ENCODE results near the gene LIFR. TPM values are rescaled to one million over a fixed set of nuclear protein-coding genes. Genes with fewer than 3 reads are reported as not detected.

LIFR gene
- total RNA-seq, 1 experiment from 2014 or later: 7.8 TPM

DNA sequence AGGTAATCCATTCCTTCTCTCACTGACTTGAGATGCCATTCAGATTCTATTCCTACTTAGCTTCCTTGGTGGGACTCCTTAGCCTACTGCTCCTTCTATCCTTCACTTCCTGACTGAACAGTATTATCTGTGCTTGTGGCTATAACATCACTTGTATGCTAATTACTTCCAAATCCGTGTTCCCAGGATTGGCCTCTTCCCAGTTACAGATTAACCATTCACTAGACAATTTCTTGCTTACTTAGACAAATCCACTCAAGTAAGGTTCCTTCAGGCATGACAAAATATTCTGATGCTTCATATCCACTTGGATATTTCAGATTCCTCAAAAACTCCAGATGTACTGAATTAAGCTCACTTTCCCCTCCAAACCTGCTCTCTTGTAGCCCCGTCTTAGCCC is 18.3 kb downstream of the LIFR start:
- H3K4me1 Mint-ChIP-seq: peaks cover 16 to 29% of the 10 kb centered on the region in 2 experiments
- no peak for DNase-seq
- no peak overlapping the region for H3K27ac Mint-ChIP-seq
- Histone ChIP-seq H3K56ac (ENCODE audit: insufficient read length, low read depth, low read length) (no peak overlapping the region), H3K27ac (ENCODE audit: insufficient read length, low read depth, low read length) (no peak overlapping the region), H2BK120ac (ENCODE audit: low read depth, low read length, poor library complexity, severe bottlenecking) (no peak overlapping the region), H3K79me2 (ENCODE audit: insufficient read depth, low read length) (peaks cover 3% of the 10 kb centered on the region; the same call in 1 of the 2 replicates), H2AK5ac (ENCODE audit: insufficient read length, low read length) (no peak overlapping the region), H4K8ac (replicated peaks; ENCODE audit: insufficient read length, low read depth, low read length) (no peak overlapping the region), H3K9ac (ENCODE audit: extremely low read depth, insufficient read length, low read length) (no peak overlapping the region), H3K23me2 (ENCODE audit: insufficient read length, low read depth, low read length, poor library complexity, severe bottlenecking) (no peaks in the 10 kb centered on the region), H4K5ac (ENCODE audit: insufficient read length, low read depth, low read length) (no peak overlapping the region), H2BK5ac (ENCODE audit: insufficient read length, low read length) (no peak overlapping the region), H4K91ac (ENCODE audit: insufficient read length, low read depth, low read length) (no peak overlapping the region), H3K79me1 (ENCODE audit: insufficient read depth, low read depth, low read length, poor library complexity, severe bottlenecking) (peaks cover 3% of the 10 kb centered on the region), H2BK12ac (ENCODE audit: insufficient read length, low read depth, low read length) (no peak overlapping the region), H3K4me1 (ENCODE audit: insufficient read depth, low read length) (peaks cover 2% of the 10 kb centered on the region; the same call in 1 of the 2 replicates), H3K4me2 (ENCODE audit: insufficient read depth, insufficient read length, low read length) (no peak overlapping the region), H3T11ph (ENCODE audit: low read length) (no peak overlapping the region), H2AFZ (ENCODE audit: low read length) (no peak overlapping the region), H3K23ac (ENCODE audit: insufficient read length, low read depth, low read length) (no peak overlapping the region), H3K14ac (ENCODE audit: insufficient read depth, low read length) (no peak overlapping the region), H3K9me3 (ENCODE audit: control insufficient read depth, low read depth, low read length) (no peaks in the 10 kb centered on the region), H3K4ac (ENCODE audit: low read depth, low read length) (no peak overlapping the region), H2BK20ac (ENCODE audit: low read depth, low read length, poor library complexity, severe bottlenecking) (no peak overlapping the region), H2BK15ac (ENCODE audit: low read depth, low read length) (no peak overlapping the region), H3K18ac (ENCODE audit: insufficient read length, low read depth, low read length) (no peak overlapping the region), H4K20me1 (ENCODE audit: control insufficient read depth, insufficient read depth, insufficient read length) (no peaks in the 10 kb centered on the region), H3K27me3 (ENCODE audit: insufficient read depth, low read length) (no peaks in the 10 kb centered on the region)
- H3K36me3 Mint-ChIP-seq (ENCODE audit: insufficient read depth in 1 of 3, low read depth in 3 of 3): no peaks in the 10 kb centered on the region
- no CpG with 5 or more reads among the region's 2 CpGs for WGBS (ENCODE audit: extremely low coverage, insufficient read length, low lambda C conversion rate)
- H3K27me3 Mint-ChIP-seq (ENCODE audit: low read depth): no peaks in the 10 kb centered on the region
- TF ChIP-seq, protein P1, sequence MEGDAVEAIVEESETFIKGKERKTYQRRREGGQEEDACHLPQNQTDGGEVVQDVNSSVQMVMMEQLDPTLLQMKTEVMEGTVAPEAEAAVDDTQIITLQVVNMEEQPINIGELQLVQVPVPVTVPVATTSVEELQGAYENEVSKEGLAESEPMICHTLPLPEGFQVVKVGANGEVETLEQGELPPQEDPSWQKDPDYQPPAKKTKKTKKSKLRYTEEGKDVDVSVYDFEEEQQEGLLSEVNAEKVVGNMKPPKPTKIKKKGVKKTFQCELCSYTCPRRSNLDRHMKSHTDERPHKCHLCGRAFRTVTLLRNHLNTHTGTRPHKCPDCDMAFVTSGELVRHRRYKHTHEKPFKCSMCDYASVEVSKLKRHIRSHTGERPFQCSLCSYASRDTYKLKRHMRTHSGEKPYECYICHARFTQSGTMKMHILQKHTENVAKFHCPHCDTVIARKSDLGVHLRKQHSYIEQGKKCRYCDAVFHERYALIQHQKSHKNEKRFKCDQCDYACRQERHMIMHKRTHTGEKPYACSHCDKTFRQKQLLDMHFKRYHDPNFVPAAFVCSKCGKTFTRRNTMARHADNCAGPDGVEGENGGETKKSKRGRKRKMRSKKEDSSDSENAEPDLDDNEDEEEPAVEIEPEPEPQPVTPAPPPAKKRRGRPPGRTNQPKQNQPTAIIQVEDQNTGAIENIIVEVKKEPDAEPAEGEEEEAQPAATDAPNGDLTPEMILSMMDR (conservative IDR thresholded peaks at IDR 0.05): no peak
- H3K4me3 Mint-ChIP-seq: no peak overlapping the region
- no peaks in the 10 kb centered on the region for H3K9me3 Mint-ChIP-seq

Measured in H9 (cell line).